ENCODE measurements around the gene LAMA3. TPM values are rescaled to one million over a fixed set of nuclear protein-coding genes. Genes with fewer than 3 reads are reported as not detected.

The LAMA3 gene
- total and polyA plus RNA-seq, 2 donors (not counting 1 experiment from before 2014, with no cell fraction given): 0.75 to 13.2 TPM

GRCh38 chr18:23682045-23682444, 7.2 kb upstream of the LAMA3 start:
- TF ChIP-seq CTCF (conservative IDR thresholded peaks at IDR 0.05 in 1 of 2, IDR thresholded peaks at IDR 0.05 in 1 of 2; ENCODE audit: low read depth in 1 of 2, low read length in 2 of 2) (no peak), EZH2 (IDR thresholded peaks at IDR 0.05; ENCODE audit: low read length, missing control alignments) (no peak)

GRCh38 chr18:23682472-23682871, 6.8 kb upstream of the LAMA3 start:
- H3K9me3 ChIP-seq (ENCODE audit: control insufficient read depth, insufficient read depth, low read depth, low read length): no peaks in the 10 kb centered on the region
- H3K27ac ChIP-seq (ENCODE audit: insufficient read depth, low read length): no peak overlapping the region
- H3K9ac ChIP-seq (ENCODE audit: insufficient read depth, low read length): no peak overlapping the region
- no peak for DNase-seq (ENCODE audit: low read depth in 2 of 2)
- H3K36me3 ChIP-seq (ENCODE audit: control insufficient read depth, insufficient read depth, low read length): no peaks in the 10 kb centered on the region
- no peak for TF ChIP-seq EZH2 (IDR thresholded peaks at IDR 0.05; ENCODE audit: low read length, missing control alignments)
- no peak for TF ChIP-seq CTCF (conservative IDR thresholded peaks at IDR 0.05 in 1 of 2, IDR thresholded peaks at IDR 0.05 in 1 of 2; ENCODE audit: low read depth in 1 of 2, low read length in 2 of 2)
- no peak overlapping the region for H2AFZ ChIP-seq (ENCODE audit: low read length)
- H3K4me3 ChIP-seq (replicated peaks in 1 of 4; ENCODE audit: control extremely low read depth in 1 of 4, insufficient read depth in 1 of 4, low read depth in 3 of 4, low read length in 4 of 4): no peak overlapping the region
- H3K27me3 ChIP-seq (ENCODE audit: control insufficient read depth, insufficient read depth, low read length): peaks cover 7% of the 10 kb centered on the region
- no peaks in the 10 kb centered on the region for H3K4me1 ChIP-seq (ENCODE audit: control insufficient read depth, extremely low read depth, insufficient read depth, low read length)
- H3K79me2 ChIP-seq (ENCODE audit: control insufficient read depth, insufficient read depth, low read length): no peaks in the 10 kb centered on the region
- H4K20me1 ChIP-seq (ENCODE audit: control insufficient read depth, extremely low read depth, insufficient read depth, low read length): no peaks in the 10 kb centered on the region
- no peak overlapping the region for H3K4me2 ChIP-seq (ENCODE audit: extremely low read depth, insufficient read depth, low read length)

More at GRCh38 chr18:23682045-23682444, 7.2 kb upstream of the LAMA3 start:
- no peak for DNase-seq (ENCODE audit: low read depth in 2 of 2)
- Histone ChIP-seq H3K4me2 (ENCODE audit: extremely low read depth, insufficient read depth, low read length) (no peak overlapping the region), H3K79me2 (ENCODE audit: control insufficient read depth, insufficient read depth, low read length) (no peaks in the 10 kb centered on the region), H3K27me3 (ENCODE audit: control insufficient read depth, insufficient read depth, low read length) (peaks cover 8% of the 10 kb centered on the region), H3K27ac (ENCODE audit: insufficient read depth, low read length) (no peak overlapping the region), H3K9ac (ENCODE audit: insufficient read depth, low read length) (no peak overlapping the region), H3K4me3 (replicated peaks in 1 of 4; ENCODE audit: control extremely low read depth in 1 of 4, insufficient read depth in 1 of 4, low read depth in 3 of 4, low read length in 4 of 4) (no peak overlapping the region), H3K9me3 (ENCODE audit: control insufficient read depth, insufficient read depth, low read depth, low read length) (no peaks in the 10 kb centered on the region), H3K4me1 (ENCODE audit: control insufficient read depth, extremely low read depth, insufficient read depth, low read length) (no peaks in the 10 kb centered on the region), H4K20me1 (ENCODE audit: control insufficient read depth, extremely low read depth, insufficient read depth, low read length) (no peaks in the 10 kb centered on the region), H3K36me3 (ENCODE audit: control insufficient read depth, insufficient read depth, low read length) (no peaks in the 10 kb centered on the region), H2AFZ (ENCODE audit: low read length) (no peak overlapping the region)

GRCh38 chr18:23683155-23683554, 6.1 kb upstream of the LAMA3 start:
- no peaks in the 10 kb centered on the region for H4K20me1 ChIP-seq (ENCODE audit: control insufficient read depth, extremely low read depth, insufficient read depth, low read length)

More at GRCh38 chr18:23683155-23683554, 6.1 kb upstream of the LAMA3 start:
- no peak overlapping the region for H3K27ac ChIP-seq (ENCODE audit: insufficient read depth, low read length)
- H3K4me2 ChIP-seq (ENCODE audit: extremely low read depth, insufficient read depth, low read length): no peak overlapping the region
- H3K4me3 ChIP-seq (replicated peaks in 1 of 4; ENCODE audit: control extremely low read depth in 1 of 4, insufficient read depth in 1 of 4, low read depth in 3 of 4, low read length in 4 of 4): no peak overlapping the region
- DNase-seq (ENCODE audit: low read depth in 2 of 2): no peak
- peaks cover 7% of the 10 kb centered on the region for H3K27me3 ChIP-seq (ENCODE audit: control insufficient read depth, insufficient read depth, low read length)
- no peaks in the 10 kb centered on the region for H3K9me3 ChIP-seq (ENCODE audit: control insufficient read depth, insufficient read depth, low read depth, low read length)
- H2AFZ ChIP-seq (ENCODE audit: low read length): no peak overlapping the region
- no peak overlapping the region for H3K9ac ChIP-seq (ENCODE audit: insufficient read depth, low read length)
- H3K36me3 ChIP-seq (ENCODE audit: control insufficient read depth, insufficient read depth, low read length): no peaks in the 10 kb centered on the region
- no peaks in the 10 kb centered on the region for H3K79me2 ChIP-seq (ENCODE audit: control insufficient read depth, insufficient read depth, low read length)
- TF ChIP-seq EZH2 (IDR thresholded peaks at IDR 0.05; ENCODE audit: low read length, missing control alignments) (no peak), CTCF (conservative IDR thresholded peaks at IDR 0.05 in 1 of 2, IDR thresholded peaks at IDR 0.05 in 1 of 2; ENCODE audit: low read depth in 1 of 2, low read length in 2 of 2) (no peak)
- H3K4me1 ChIP-seq (ENCODE audit: control insufficient read depth, extremely low read depth, insufficient read depth, low read length): no peaks in the 10 kb centered on the region
